Stomach smooth muscle (tissue), 2 donors: ENCODE results near the gene FZD8.

Experiments
- H3K27ac ChIP-seq: one replicate; pipeline ENCODE4 v1.7.0; 2013; ENCODE audit warnings: mild to moderate bottlenecking, low read length, inconsistent platforms
- H3K27me3 ChIP-seq, 2 donors: one replicate each; pipeline ENCODE4 v1.7.0; 2013; ENCODE audit warnings: low read length in 2 of 2; ENCODE audit not compliant: insufficient read depth in 2 of 2, control insufficient read depth in 1 of 2
- H3K36me3 ChIP-seq, 2 donors: one replicate each; pipeline ENCODE4 v1.7.0; 2013; ENCODE audit warnings: low read length in 2 of 2; ENCODE audit not compliant: control insufficient read depth in 2 of 2, insufficient read depth in 2 of 2
- H3K4me1 ChIP-seq: one replicate; pipeline ENCODE4 v1.7.0; 2013; ENCODE audit warnings: low read length; ENCODE audit not compliant: control insufficient read depth, insufficient read depth
- H3K4me3 ChIP-seq, 2 donors: one replicate each; pipeline ENCODE4 v1.7.0; 2013; ENCODE audit warnings: low read length in 2 of 2
- H3K9ac ChIP-seq, 2 donors: one replicate each; pipeline ENCODE4 v1.7.0; 2013; ENCODE audit warnings: low read length in 2 of 2, mild to moderate bottlenecking in 1 of 2
- H3K9me3 ChIP-seq, 2 donors: one replicate each; pipeline ENCODE4 v1.7.0; 2013; ENCODE audit warnings: low read length in 2 of 2; ENCODE audit not compliant: control insufficient read depth in 2 of 2
- donor health status: healthy.
- donor health status: Pancreatic carcinoma.

FZD8 gene

DNA sequence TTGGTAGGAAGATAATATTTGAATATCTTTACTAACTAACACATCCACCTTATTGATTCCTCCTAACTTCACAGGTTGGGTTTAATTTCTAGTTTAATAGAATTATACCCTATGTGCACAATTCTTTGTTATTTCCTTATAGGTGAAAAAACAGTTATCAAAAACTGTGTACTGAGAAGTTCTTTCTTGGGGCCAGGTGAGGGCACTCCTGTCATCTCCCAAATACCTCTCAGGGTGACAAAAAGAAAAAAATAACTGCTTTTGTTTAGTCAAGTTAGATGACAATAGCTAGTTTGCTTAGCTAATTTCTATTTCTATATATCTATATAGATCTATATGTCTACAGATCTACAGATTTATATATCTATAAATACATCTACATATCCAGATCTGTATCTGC lies 10.1 kb downstream of the FZD8 start:
- Histone ChIP-seq H3K4me1 (no peaks in the 10 kb centered on the region), H3K4me3 (no peak overlapping the region), H3K27ac (no peak overlapping the region), H3K36me3 (no peaks in the 10 kb centered on the region), H3K27me3 (no peaks in the 10 kb centered on the region), H3K9ac (no peak overlapping the region), H3K9me3 (no peaks in the 10 kb centered on the region)

GRCh38 chr10:35631404-35631803 lies 10.7 kb downstream of the FZD8 start:
- H3K4me3 ChIP-seq, result no peak overlapping the region
- H3K9ac ChIP-seq, result no peak overlapping the region
- H3K27me3 ChIP-seq, result no peaks in the 10 kb centered on the region
- H3K36me3 ChIP-seq, result no peaks in the 10 kb centered on the region
- no peaks in the 10 kb centered on the region for H3K9me3 ChIP-seq
- no peak overlapping the region for H3K27ac ChIP-seq
- H3K4me1 ChIP-seq, result no peaks in the 10 kb centered on the region

DNA sequence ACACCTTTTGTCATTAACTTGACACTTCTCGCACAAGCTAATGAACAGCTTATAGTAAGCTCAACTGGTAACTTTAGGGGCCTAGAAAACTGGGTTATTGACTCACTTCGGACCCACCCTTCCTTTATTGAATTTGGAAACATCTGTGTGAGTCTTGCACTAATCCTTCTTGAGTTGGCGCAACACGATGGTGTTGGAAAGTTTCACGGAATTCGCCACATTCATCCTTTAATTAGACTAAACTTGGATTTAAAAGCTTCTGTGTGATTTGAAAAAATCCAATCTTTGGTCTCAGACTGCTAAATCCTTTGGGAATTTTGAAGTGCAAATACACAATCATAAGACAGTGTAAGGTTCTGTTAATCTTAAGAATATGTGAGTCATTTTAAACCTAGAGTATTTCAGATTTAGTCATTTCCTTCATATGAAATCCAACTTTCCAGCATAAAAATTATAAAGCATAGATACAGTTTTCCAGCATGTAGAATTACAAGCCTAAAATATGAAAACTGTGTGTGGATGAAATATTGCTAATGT lies 15.1 kb downstream of the FZD8 start:
- H3K27ac ChIP-seq, result no peak overlapping the region
- no peak overlapping the region for H3K4me3 ChIP-seq
- H3K9ac ChIP-seq, result no peak overlapping the region
- no peaks in the 10 kb centered on the region for H3K36me3 ChIP-seq
- H3K27me3 ChIP-seq, result peaks cover 0 to 2% of the 10 kb centered on the region in 2 donors
- H3K4me1 ChIP-seq, result no peaks in the 10 kb centered on the region
- H3K9me3 ChIP-seq, result no peaks in the 10 kb centered on the region

GRCh38 chr10:35614312-35614711 lies 27.8 kb downstream of the FZD8 start:
- Histone ChIP-seq H3K27me3 (peaks cover 0 to 9% of the 10 kb centered on the region in 2 donors), H3K9me3 (no peaks in the 10 kb centered on the region), H3K36me3 (no peaks in the 10 kb centered on the region), H3K4me1 (no peaks in the 10 kb centered on the region), H3K4me3 (no peak overlapping the region), H3K27ac (no peak overlapping the region), H3K9ac (no peak overlapping the region)

GRCh38 chr10:35613597-35614226 lies 28.4 kb downstream of the FZD8 start:
- Histone ChIP-seq H3K4me3 (no peak overlapping the region), H3K27me3 (peaks cover 3 to 12% of the 10 kb centered on the region in 2 donors), H3K4me1 (no peaks in the 10 kb centered on the region)

DNA sequence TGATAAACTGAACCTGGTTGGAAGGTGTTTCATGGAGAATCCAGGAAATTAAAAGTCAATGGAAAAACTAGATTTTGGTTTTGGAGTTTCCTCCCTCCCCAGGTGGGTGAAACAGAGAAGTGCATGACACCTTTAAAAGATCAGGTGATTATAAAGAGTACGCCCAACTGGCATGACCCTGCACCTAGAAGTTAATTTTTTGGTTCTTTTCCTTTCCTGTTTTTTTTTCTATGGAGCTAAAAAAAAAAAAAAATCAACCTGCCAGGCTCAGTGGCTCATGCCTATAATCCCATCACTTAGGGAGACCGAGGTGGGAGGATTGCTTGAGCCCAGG lies 29.0 kb downstream of the FZD8 start:
- H3K4me3 ChIP-seq, result no peak overlapping the region
- H3K27ac ChIP-seq, result no peak overlapping the region
- no peak overlapping the region for H3K9ac ChIP-seq
- peaks cover 10 to 14% of the 10 kb centered on the region in 2 donors for H3K27me3 ChIP-seq
- no peaks in the 10 kb centered on the region for H3K9me3 ChIP-seq
- peaks cover 2% of the 10 kb centered on the region for H3K4me1 ChIP-seq
- no peaks in the 10 kb centered on the region for H3K36me3 ChIP-seq

More at GRCh38 chr10:35613597-35614226, 28.4 kb downstream of the FZD8 start:
- Histone ChIP-seq H3K9ac (no peak overlapping the region), H3K27ac (no peak overlapping the region), H3K36me3 (no peaks in the 10 kb centered on the region), H3K9me3 (no peaks in the 10 kb centered on the region)

DNA sequence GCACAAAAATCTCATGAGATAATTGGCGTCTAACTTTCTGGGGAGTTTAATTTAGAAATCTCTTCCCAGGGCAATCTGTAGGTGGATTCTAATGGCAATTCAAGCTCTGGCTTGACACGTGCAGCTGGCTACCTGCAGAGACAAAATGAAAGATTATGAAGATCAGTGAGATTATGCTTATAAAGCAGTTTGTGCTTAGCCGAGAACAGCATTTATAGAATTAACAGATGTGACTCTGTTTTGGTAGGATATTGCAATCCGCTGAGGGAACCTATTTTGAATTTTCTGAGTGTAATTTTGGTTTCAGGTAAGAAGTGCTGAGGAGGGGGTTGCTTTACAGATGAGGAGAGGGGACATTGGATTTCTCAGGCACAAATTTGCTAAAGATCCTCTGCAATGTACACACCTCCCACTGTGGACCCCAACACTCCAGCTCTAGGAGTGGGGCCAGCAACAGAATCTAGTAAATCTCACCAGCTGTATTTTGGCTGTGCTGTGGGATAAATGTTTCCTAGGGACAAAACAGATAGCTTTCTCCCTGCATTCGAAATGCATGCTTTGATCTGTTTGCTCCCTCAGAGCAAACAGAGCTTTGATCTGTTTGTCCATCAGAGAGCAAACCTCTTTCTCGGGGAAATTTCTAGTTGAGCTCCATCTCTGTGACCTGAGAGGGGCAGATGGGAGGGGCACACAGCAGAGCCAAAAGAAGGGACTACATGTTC lies 29.6 kb downstream of the FZD8 start:
- H3K27ac ChIP-seq, result no peak overlapping the region
- H3K27me3 ChIP-seq, result peaks cover 13 to 16% of the 10 kb centered on the region in 2 donors
- no peaks in the 10 kb centered on the region for H3K36me3 ChIP-seq
- H3K4me1 ChIP-seq, result peaks cover 4% of the 10 kb centered on the region
- H3K9ac ChIP-seq, result no peak overlapping the region
- no peaks in the 10 kb centered on the region for H3K9me3 ChIP-seq
- no peak overlapping the region for H3K4me3 ChIP-seq

- Histone ChIP-seq H3K9me3 (no peaks in the 10 kb centered on the region), H3K4me3 (no peak overlapping the region), H3K27me3 (peaks cover 19 to 21% of the 10 kb centered on the region in 2 donors), H3K4me1 (peaks cover 4% of the 10 kb centered on the region), H3K27ac (no peak overlapping the region), H3K9ac (no peak overlapping the region), H3K36me3 (no peaks in the 10 kb centered on the region)
These were observed 30.3 kb downstream of the FZD8 start for GRCh38 chr10:35611750-35612149.

DNA sequence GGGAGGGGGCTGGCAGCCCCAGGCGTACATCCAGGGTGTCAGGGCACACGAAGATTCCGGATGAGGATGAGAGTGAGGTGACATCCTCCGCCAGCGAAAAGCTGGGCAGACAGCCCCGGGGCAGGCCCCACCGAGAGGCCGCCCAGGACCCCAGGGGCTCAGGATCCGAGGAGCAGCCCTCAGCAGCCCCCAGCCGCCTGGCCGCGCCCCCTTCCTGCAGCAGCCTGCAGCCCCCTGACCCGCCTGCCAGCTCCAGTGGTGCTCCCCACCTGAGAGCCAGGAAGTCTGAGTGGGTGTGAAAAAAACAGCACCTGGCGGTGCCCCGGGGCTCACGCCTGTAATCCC lies 33.8 kb downstream of the FZD8 start:
- Histone ChIP-seq H3K4me3 (peak overlapping the region in 1 of 2 donors; percentile 75), H3K4me1 (peaks cover 4% of the 10 kb centered on the region), H3K27ac (no peak overlapping the region), H3K27me3 (peaks cover 24 to 26% of the 10 kb centered on the region in 2 donors), H3K36me3 (no peaks in the 10 kb centered on the region), H3K9me3 (no peaks in the 10 kb centered on the region), H3K9ac (no peak overlapping the region)

GRCh38 chr10:35607475-35608327 lies 34.4 kb downstream of the FZD8 start:
- Histone ChIP-seq H3K27ac (no peak overlapping the region), H3K4me1 (peaks cover 4% of the 10 kb centered on the region), H3K4me3 (peak overlapping the region; percentile 67 to 75), H3K9ac (no peak overlapping the region), H3K36me3 (no peaks in the 10 kb centered on the region), H3K27me3 (peaks cover 24 to 26% of the 10 kb centered on the region in 2 donors), H3K9me3 (no peaks in the 10 kb centered on the region)
